HepG2 (cell line): ENCODE results near the gene IGFALS. TPM values are rescaled to one million over a fixed set of nuclear protein-coding genes. Genes with fewer than 3 reads are reported as not detected.

Experiments used
- ATF2 ChIP-seq: sonication (generic); formaldehyde crosslinking; IDR thresholded peaks from 2 replicates; pipeline ENCODE4 v1.4.0; 2020; ENCODE audit warnings: missing genetic modification reagents
- HOXA7 ChIP-seq: sonication (generic); formaldehyde crosslinking; IDR thresholded peaks from 2 replicates; pipeline ENCODE4 v1.8.1; 2022; ENCODE audit warnings: mild to moderate bottlenecking, missing genetic modification reagents, moderate library complexity
- KAT8 ChIP-seq: IDR thresholded peaks from 2 replicates; pipeline ENCODE4 v1.6.1; 2016; ENCODE audit warnings: missing genetic modification reagents, missing compliant biosample characterization
- MAZ ChIP-seq, 2 experiments: sonication (generic) in 1 of 2; formaldehyde crosslinking in 1 of 2; IDR thresholded peaks; 2 replicates each; pipeline versions ENCODE4 v1.5.0 to v1.6.1; 2012 to 2020; ENCODE audit warnings: low read depth in 2 of 2, mild to moderate bottlenecking in 2 of 2, borderline replicate concordance in 1 of 2, improper control_type of control experiment in 1 of 2, low read length in 1 of 2, missing genetic modification reagents in 1 of 2, moderate library complexity in 1 of 2
- MIER3 ChIP-seq: IDR thresholded peaks from 2 replicates; pipeline ENCODE4 v1.6.1; 2016; ENCODE audit warnings: missing compliant biosample characterization, borderline replicate concordance
- MNT ChIP-seq: fragments of 450-650 bp; IDR thresholded peaks from 2 replicates; pipeline ENCODE4 v1.6.1; 2016
- MTA1 ChIP-seq: sonication (generic); formaldehyde crosslinking; IDR thresholded peaks from 2 replicates; pipeline ENCODE4 v1.4.0; 2020; ENCODE audit warnings: missing genetic modification reagents, mild to moderate bottlenecking, borderline replicate concordance
- PITX1 ChIP-seq: sonication (generic); formaldehyde crosslinking; IDR thresholded peaks from 2 replicates; pipeline ENCODE4 v1.5.1; 2020; ENCODE audit warnings: mild to moderate bottlenecking, missing genetic modification reagents
- POLR2A ChIP-seq, 2 experiments: IDR thresholded peaks; 2 replicates each; pipeline ENCODE4 v1.6.1; 2011; ENCODE audit warnings: low read depth in 2 of 2, low read length in 2 of 2, mild to moderate bottlenecking in 1 of 2, moderate library complexity in 1 of 2; ENCODE audit not compliant: insufficient read depth in 1 of 2
- RAD21 ChIP-seq: fragments of 450-650 bp; formaldehyde crosslinking; IDR thresholded peaks from 2 replicates; pipeline ENCODE4 v1.5.0; 2020; ENCODE audit warnings: mild to moderate bottlenecking
- SRSF1 ChIP-seq: fragments of 200-400 bp; formaldehyde crosslinking; optimal IDR thresholded peaks from 2 replicates; pipeline ENCODE3; 2017; ENCODE audit warnings: mild to moderate bottlenecking, low read depth, low read length, moderate library complexity
- ZBTB38 ChIP-seq: sonication (generic); formaldehyde crosslinking; IDR thresholded peaks from 2 replicates; pipeline ENCODE4 v1.5.1; 2020; ENCODE audit warnings: mild to moderate bottlenecking, missing genetic modification reagents
- ZNF879 ChIP-seq: sonication (generic); formaldehyde crosslinking; IDR thresholded peaks from 2 replicates; pipeline ENCODE4 v1.8.1; 2023; ENCODE audit warnings: missing genetic modification reagents
- polyA plus RNA-seq, 8 experiments: library from polyadenylated mRNA; depleted of rRNA in 3 of 8; stranded (reverse) in 7 of 8; unstranded in 1 of 8; fragments of >200 nt; fragmentation: Illumina TruSeq in 4 of 8; extraction: Trizol in 4 of 8; gene quantifications; 2 replicates each; pipeline versions ENCODE4 v1.2.1 to v1.2.3, GENCODE V29; 2011 to 2016; ENCODE audit warnings: low read depth in 4 of 8, missing spikeins in 1 of 8, mixed read lengths in 1 of 8; ENCODE audit not compliant: insufficient read depth in 1 of 8
- total RNA-seq, 5 experiments: library from RNA; depleted of rRNA; stranded (reverse); fragments of >200 nt; fragmentation: Illumina TruSeq; extraction: Trizol; gene quantifications; 2 replicates each; pipeline ENCODE4 v1.2.3, GENCODE V29; 2016; ENCODE audit warnings: low read depth in 1 of 5
- TF ChIP-seq, protein P1 (sequence below): sonication (generic); formaldehyde crosslinking; IDR thresholded peaks from 2 replicates; pipeline ENCODE4 v1.4.0; 2020; ENCODE audit warnings: missing genetic modification reagents, mild to moderate bottlenecking, borderline replicate concordance
- TF ChIP-seq, protein P2 (sequence below): sonication (generic); formaldehyde crosslinking; IDR thresholded peaks from 2 replicates; pipeline ENCODE4 v1.5.0; 2020; ENCODE audit warnings: mild to moderate bottlenecking, missing genetic modification reagents
- TF ChIP-seq, protein P3 (sequence below): sonication (generic); formaldehyde crosslinking; IDR thresholded peaks from 2 replicates; pipeline ENCODE4 v1.4.0; 2020; ENCODE audit warnings: missing genetic modification reagents

Gene IGFALS
- total and polyA plus RNA-seq, 2 of the 13 experiments (the other 11 are each of a cell fraction or from before 2014, with no cell fraction given), result 0.34 to 2.4 TPM

GRCh38 chr16:1771188-1771863 is 22.2 kb downstream of the IGFALS start, which contains the start of gene NME3 (continued):
- no peak for TF ChIP-seq MNT
- TF ChIP-seq RAD21 (CRISPR knock-in tag), result 0 out of 2 replicates have a peak, but pooled peaks have one; percentile 28
- TF ChIP-seq MAZ (IDR thresholded peaks at IDR 0.05; ENCODE audit: borderline replicate concordance, low read depth, low read length), result no peak
- TF ChIP-seq MAZ (CRISPR knock-in tag; IDR thresholded peaks at IDR 0.05; ENCODE audit: low read depth), result peak; percentile 77
- TF ChIP-seq, protein P1, sequence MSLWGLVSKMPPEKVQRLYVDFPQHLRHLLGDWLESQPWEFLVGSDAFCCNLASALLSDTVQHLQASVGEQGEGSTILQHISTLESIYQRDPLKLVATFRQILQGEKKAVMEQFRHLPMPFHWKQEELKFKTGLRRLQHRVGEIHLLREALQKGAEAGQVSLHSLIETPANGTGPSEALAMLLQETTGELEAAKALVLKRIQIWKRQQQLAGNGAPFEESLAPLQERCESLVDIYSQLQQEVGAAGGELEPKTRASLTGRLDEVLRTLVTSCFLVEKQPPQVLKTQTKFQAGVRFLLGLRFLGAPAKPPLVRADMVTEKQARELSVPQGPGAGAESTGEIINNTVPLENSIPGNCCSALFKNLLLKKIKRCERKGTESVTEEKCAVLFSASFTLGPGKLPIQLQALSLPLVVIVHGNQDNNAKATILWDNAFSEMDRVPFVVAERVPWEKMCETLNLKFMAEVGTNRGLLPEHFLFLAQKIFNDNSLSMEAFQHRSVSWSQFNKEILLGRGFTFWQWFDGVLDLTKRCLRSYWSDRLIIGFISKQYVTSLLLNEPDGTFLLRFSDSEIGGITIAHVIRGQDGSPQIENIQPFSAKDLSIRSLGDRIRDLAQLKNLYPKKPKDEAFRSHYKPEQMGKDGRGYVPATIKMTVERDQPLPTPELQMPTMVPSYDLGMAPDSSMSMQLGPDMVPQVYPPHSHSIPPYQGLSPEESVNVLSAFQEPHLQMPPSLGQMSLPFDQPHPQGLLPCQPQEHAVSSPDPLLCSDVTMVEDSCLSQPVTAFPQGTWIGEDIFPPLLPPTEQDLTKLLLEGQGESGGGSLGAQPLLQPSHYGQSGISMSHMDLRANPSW (CRISPR knock-in tag), result no peak
- no peak for TF ChIP-seq KAT8 (CRISPR knock-in tag)
- TF ChIP-seq MTA1 (CRISPR knock-in tag), result no peak
- no peak for TF ChIP-seq HOXA7 (CRISPR knock-in tag)
- TF ChIP-seq, protein P2, sequence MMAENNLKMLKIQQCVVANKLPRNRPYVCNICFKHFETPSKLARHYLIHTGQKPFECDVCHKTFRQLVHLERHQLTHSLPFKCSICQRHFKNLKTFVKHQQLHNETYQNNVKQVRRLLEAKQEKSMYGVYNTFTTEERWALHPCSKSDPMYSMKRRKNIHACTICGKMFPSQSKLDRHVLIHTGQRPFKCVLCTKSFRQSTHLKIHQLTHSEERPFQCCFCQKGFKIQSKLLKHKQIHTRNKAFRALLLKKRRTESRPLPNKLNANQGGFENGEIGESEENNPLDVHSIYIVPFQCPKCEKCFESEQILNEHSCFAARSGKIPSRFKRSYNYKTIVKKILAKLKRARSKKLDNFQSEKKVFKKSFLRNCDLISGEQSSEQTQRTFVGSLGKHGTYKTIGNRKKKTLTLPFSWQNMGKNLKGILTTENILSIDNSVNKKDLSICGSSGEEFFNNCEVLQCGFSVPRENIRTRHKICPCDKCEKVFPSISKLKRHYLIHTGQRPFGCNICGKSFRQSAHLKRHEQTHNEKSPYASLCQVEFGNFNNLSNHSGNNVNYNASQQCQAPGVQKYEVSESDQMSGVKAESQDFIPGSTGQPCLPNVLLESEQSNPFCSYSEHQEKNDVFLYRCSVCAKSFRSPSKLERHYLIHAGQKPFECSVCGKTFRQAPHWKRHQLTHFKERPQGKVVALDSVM (CRISPR knock-in tag), result peak; percentile 68; the same call in 1 of the 2 replicates
- TF ChIP-seq, protein P3, sequence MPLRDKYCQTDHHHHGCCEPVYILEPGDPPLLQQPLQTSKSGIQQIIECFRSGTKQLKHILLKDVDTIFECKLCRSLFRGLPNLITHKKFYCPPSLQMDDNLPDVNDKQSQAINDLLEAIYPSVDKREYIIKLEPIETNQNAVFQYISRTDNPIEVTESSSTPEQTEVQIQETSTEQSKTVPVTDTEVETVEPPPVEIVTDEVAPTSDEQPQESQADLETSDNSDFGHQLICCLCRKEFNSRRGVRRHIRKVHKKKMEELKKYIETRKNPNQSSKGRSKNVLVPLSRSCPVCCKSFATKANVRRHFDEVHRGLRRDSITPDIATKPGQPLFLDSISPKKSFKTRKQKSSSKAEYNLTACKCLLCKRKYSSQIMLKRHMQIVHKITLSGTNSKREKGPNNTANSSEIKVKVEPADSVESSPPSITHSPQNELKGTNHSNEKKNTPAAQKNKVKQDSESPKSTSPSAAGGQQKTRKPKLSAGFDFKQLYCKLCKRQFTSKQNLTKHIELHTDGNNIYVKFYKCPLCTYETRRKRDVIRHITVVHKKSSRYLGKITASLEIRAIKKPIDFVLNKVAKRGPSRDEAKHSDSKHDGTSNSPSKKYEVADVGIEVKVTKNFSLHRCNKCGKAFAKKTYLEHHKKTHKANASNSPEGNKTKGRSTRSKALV (CRISPR knock-in tag), result no peak
- TF ChIP-seq PITX1, result no peak
- no peak for TF ChIP-seq MIER3 (CRISPR knock-in tag)
- no peak for TF ChIP-seq ZBTB38
- no peak for TF ChIP-seq SRSF1
- no peak for TF ChIP-seq ATF2 (CRISPR knock-in tag)
- no peak for TF ChIP-seq ZNF879 (CRISPR knock-in tag)
- peak in 1 of 2 experiments; percentile 38; a peak in 1 of 4 replicates for TF ChIP-seq POLR2A (IDR thresholded peaks at IDR 0.05; ENCODE audit: insufficient read depth in 1 of 2, low read depth in 2 of 2, low read length in 2 of 2)
